ENCODE results near the gene FAM3C.

Gene FAM3C

DNA sequence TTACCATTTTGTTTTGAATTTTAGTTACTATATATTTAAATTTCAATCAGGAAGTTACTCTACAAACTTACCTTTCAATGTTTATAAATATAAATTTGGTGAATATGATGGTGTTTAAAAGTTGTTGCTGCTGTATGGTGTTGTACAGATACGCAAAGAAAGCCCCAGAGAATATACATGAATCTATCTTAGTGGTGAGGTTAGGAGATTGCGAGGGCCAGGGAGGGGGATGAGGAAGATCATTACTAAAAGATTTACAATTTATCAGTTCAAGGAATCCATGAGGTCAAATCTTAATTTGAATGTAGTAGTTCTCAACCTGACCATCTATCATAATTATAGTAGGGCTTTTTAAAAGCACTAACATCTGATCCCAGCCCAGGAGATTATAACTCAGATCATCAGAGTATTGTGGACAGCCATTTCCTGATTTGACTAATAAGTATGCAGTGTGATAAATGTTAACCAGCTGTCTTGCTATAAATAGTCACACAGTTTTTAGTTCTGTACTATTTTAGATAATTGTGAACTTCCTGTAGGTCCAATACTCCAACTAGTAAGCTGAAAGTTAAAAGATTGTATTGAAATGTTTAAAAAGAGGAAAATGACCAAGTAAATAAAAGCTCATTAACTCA is 23.6 kb downstream of the FAM3C start:
- Histone ChIP-seq H3K27me3 (ENCODE audit: control insufficient read depth, insufficient read depth, low read length) (no peaks in the 10 kb centered on the region), H3K4me3 (ENCODE audit: low read length) (no peak overlapping the region), H3K27ac (ENCODE audit: low read length) (no peak overlapping the region)

DNA sequence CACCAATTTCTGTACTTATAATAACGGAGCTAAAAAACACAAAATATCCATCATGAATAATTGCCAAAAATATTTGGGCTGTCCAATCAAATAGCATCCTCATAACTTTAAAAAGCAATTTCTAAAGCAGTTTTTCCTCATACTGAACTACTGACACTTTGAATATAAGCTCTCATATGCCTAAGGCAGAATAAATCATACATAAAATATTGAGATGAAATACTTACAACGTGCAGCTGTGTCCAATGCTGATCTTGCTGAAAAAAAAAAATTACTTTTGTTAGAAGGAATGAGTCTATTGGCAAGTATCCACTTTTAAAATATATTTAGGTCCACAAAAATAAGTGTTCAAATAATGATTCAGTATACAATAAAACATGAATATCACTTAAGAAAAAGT is 24.2 kb downstream of the FAM3C start:
- Histone ChIP-seq H3K9ac (ENCODE audit: low read length) (no peak overlapping the region), H3K4me1 (ENCODE audit: control insufficient read depth, low read depth, low read length) (peaks cover 3% of the 10 kb centered on the region), H3K27ac (ENCODE audit: low read length) (no peak overlapping the region), H3K9me3 (ENCODE audit: control insufficient read depth, low read depth, low read length) (no peaks in the 10 kb centered on the region), H3K4me3 (ENCODE audit: low read length) (no peak overlapping the region), H3K36me3 (ENCODE audit: control insufficient read depth, low read depth, low read length) (peaks cover 36% of the 10 kb centered on the region), H3K27me3 (ENCODE audit: control insufficient read depth, insufficient read depth, low read length) (no peaks in the 10 kb centered on the region)

More for the DNA sequence above, 23.6 kb downstream of the FAM3C start:
- Histone ChIP-seq H3K36me3 (ENCODE audit: control insufficient read depth, low read depth, low read length) (peaks cover 35% of the 10 kb centered on the region), H3K9ac (ENCODE audit: low read length) (no peak overlapping the region), H3K9me3 (ENCODE audit: control insufficient read depth, low read depth, low read length) (no peaks in the 10 kb centered on the region), H3K4me1 (ENCODE audit: control insufficient read depth, low read depth, low read length) (peaks cover 1% of the 10 kb centered on the region)

DNA sequence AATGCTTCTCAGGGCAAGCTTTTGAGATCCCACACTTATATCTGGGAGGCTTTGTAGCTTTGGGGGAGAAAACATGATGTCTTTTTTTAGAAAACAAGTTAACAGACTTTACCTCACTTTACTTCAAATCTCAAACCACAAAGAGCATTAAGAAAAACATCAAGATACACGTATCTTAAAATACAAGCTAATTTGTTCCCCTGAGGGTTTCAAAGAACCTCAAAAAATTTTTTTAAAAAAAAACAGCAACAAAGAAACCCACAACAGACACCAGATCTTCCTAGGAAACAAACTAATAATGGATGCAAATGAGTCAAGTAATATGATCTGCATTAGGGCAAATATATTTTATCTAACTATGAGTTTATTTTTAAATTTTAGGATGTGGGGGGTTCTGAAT is 24.7 kb downstream of the FAM3C start:
- Histone ChIP-seq H3K27ac (ENCODE audit: low read length) (no peak overlapping the region), H3K4me1 (ENCODE audit: control insufficient read depth, low read depth, low read length) (peaks cover 3% of the 10 kb centered on the region), H3K27me3 (ENCODE audit: control insufficient read depth, insufficient read depth, low read length) (no peaks in the 10 kb centered on the region), H3K4me3 (ENCODE audit: low read length) (no peak overlapping the region), H3K36me3 (ENCODE audit: control insufficient read depth, low read depth, low read length) (peaks cover 37% of the 10 kb centered on the region), H3K9ac (ENCODE audit: low read length) (no peak overlapping the region), H3K9me3 (ENCODE audit: control insufficient read depth, low read depth, low read length) (no peaks in the 10 kb centered on the region)

DNA sequence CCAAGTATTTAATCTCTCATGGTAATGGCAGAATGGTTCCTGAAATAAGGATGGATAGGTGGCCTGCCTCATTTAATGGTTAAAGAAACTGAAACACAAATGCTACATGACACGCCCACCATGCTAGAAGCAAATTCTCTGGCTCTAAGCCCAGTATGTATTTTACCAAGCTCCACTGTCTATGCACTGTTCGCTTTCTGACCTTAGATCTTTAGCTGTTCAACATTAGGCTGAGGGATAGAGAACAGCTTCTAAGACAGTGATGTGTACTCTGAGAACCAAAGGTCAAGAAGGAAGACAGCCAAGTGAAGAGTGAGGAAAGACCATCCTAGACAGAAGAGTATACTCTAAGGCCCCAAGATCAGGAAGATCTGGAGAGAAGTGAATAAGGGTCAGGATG is 26.6 kb downstream of the FAM3C start:
- no peak overlapping the region for H3K9ac ChIP-seq (ENCODE audit: low read length)
- no peak overlapping the region for H3K27ac ChIP-seq (ENCODE audit: low read length)
- peaks cover 29% of the 10 kb centered on the region for H3K36me3 ChIP-seq (ENCODE audit: control insufficient read depth, low read depth, low read length)
- no peaks in the 10 kb centered on the region for H3K9me3 ChIP-seq (ENCODE audit: control insufficient read depth, low read depth, low read length)
- peaks cover 9% of the 10 kb centered on the region for H3K4me1 ChIP-seq (ENCODE audit: control insufficient read depth, low read depth, low read length)
- H3K27me3 ChIP-seq (ENCODE audit: control insufficient read depth, insufficient read depth, low read length) = no peaks in the 10 kb centered on the region
- no peak overlapping the region for H3K4me3 ChIP-seq (ENCODE audit: low read length)

DNA sequence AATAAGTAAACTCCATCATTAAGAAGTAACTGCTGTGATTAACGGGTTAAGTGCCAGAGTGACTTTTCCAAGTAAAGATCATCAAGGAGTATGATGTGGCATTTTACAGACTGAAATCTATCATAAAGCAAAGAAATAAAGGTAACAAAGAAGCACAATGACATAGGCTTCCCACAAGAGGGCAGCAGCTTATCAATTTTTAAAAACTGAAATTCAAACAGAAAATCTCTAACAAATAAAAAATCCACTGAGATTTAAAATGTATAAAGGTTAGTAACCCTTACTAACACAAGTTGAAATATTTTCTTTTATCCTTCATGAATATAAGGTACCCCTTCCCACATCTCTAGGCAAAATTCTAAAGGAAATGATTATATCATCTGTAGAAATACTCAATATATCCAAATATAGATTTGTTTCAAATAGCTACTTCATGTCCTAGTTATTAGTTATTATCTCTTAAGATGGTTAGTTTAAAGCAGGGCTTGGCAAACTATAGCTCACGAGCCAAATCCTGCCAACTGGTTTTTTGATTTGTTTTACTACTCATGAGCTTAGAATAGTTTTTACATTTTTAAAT is 29.2 kb downstream of the FAM3C start:
- no peaks in the 10 kb centered on the region for H3K9me3 ChIP-seq (ENCODE audit: control insufficient read depth, low read depth, low read length)
- no peaks in the 10 kb centered on the region for H3K27me3 ChIP-seq (ENCODE audit: control insufficient read depth, insufficient read depth, low read length)
- no peak overlapping the region for H3K27ac ChIP-seq (ENCODE audit: low read length)
- H3K4me3 ChIP-seq (ENCODE audit: low read length) = no peak overlapping the region
- no peak overlapping the region for H3K9ac ChIP-seq (ENCODE audit: low read length)
- H3K4me1 ChIP-seq (ENCODE audit: control insufficient read depth, low read depth, low read length) = peaks cover 11% of the 10 kb centered on the region
- peaks cover 40% of the 10 kb centered on the region for H3K36me3 ChIP-seq (ENCODE audit: control insufficient read depth, low read depth, low read length)

DNA sequence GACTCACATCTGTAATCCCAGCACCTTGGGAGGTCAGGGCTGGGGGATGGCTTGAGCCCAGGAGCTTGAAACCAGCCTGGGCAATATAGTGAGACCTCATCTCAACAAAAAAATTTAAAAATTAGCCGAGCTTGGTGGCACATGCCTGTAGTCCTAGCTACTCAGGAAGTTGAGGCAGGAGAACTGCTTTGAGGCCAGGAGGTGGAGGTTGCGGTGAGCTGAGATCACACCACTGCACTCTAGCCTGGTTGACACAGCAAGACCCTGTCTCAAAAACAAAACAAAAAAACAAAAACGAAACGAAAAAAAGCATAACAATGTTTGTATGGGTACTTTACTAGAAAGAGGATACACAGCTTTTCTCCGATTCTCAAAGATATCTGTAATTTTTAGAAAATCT is 35.5 kb downstream of the FAM3C start:
- H3K27me3 ChIP-seq (ENCODE audit: control insufficient read depth, insufficient read depth, low read length) = no peaks in the 10 kb centered on the region
- H3K4me3 ChIP-seq (ENCODE audit: low read length) = no peak overlapping the region
- H3K27ac ChIP-seq (ENCODE audit: low read length) = no peak overlapping the region
- H3K4me1 ChIP-seq (ENCODE audit: control insufficient read depth, low read depth, low read length) = peaks cover 16% of the 10 kb centered on the region
- no peak overlapping the region for H3K9ac ChIP-seq (ENCODE audit: low read length)
- no peaks in the 10 kb centered on the region for H3K9me3 ChIP-seq (ENCODE audit: control insufficient read depth, low read depth, low read length)
- H3K36me3 ChIP-seq (ENCODE audit: control insufficient read depth, low read depth, low read length) = peaks cover 50% of the 10 kb centered on the region

DNA sequence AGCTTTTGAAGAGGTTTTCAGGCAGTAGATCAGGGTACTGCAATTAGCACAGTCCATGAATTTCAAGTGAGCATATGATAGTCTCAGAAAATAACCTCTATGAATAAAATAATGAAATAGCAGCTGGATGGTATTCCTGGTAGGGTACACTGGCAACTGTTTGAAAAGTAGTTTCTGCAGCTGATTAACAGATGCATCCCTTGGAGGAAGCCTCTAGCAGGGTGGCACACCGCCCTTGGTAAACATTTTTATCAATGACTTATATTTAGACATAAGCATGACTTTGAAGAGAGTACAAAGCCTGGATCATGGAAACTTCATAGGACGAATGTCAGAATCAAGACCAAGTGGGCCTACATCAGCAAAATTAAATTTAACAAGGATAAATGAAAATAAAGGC is 40.5 kb downstream of the FAM3C start:
- H3K27me3 ChIP-seq (ENCODE audit: control insufficient read depth, insufficient read depth, low read length) = no peaks in the 10 kb centered on the region
- no peak overlapping the region for H3K9ac ChIP-seq (ENCODE audit: low read length)
- no peak overlapping the region for H3K27ac ChIP-seq (ENCODE audit: low read length)
- no peak overlapping the region for H3K4me3 ChIP-seq (ENCODE audit: low read length)
- H3K4me1 ChIP-seq (ENCODE audit: control insufficient read depth, low read depth, low read length) = peaks cover 7% of the 10 kb centered on the region
- peaks cover 36% of the 10 kb centered on the region for H3K36me3 ChIP-seq (ENCODE audit: control insufficient read depth, low read depth, low read length)
- H3K9me3 ChIP-seq (ENCODE audit: control insufficient read depth, low read depth, low read length) = no peaks in the 10 kb centered on the region

DNA sequence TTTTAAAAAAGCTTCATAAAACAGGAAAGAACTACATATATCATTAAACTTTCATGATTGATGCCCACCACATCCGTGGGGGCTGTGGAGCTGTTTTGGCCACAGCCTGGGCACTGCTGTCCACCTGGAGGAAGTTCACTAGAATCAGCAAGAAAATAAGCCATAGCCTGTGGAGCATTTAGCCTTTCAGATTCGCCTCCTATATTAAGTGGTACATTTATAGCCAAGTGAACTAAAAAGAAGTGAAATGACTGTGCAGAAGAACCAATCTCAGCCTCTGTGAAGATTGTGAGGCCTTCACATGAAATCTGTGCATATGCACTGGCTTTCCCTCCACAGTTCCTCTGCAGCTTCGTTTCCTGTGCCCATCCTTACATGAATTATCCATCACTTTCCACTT is 43.8 kb downstream of the FAM3C start:
- Histone ChIP-seq H3K4me1 (ENCODE audit: control insufficient read depth, low read depth, low read length) (no peaks in the 10 kb centered on the region), H3K9ac (ENCODE audit: low read length) (no peak overlapping the region), H3K4me3 (ENCODE audit: low read length) (no peak overlapping the region), H3K36me3 (ENCODE audit: control insufficient read depth, low read depth, low read length) (peaks cover 27% of the 10 kb centered on the region), H3K27ac (ENCODE audit: low read length) (no peak overlapping the region), H3K9me3 (ENCODE audit: control insufficient read depth, low read depth, low read length) (no peaks in the 10 kb centered on the region), H3K27me3 (ENCODE audit: control insufficient read depth, insufficient read depth, low read length) (no peaks in the 10 kb centered on the region)

DNA sequence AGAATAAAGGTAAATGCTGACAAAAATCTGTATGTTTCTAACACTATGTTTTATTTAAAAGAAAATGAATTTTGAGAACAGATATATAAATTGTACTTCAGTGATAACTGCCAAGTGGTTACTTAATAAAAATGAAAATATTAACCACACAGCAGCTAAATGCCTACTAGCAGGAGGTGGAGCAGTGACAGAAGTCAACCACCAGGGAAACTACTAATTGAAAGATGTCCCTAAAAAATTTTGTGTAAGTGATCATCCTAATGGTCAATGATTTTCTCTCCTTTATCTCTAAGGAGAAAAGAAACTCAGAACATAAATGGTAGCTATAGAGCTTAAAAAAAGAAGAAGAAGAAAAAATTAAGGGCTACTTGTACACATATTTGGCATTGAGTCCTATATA is 44.4 kb downstream of the FAM3C start:
- Histone ChIP-seq H3K27ac (ENCODE audit: low read length) (no peak overlapping the region), H3K9me3 (ENCODE audit: control insufficient read depth, low read depth, low read length) (no peaks in the 10 kb centered on the region), H3K9ac (ENCODE audit: low read length) (no peak overlapping the region), H3K4me1 (ENCODE audit: control insufficient read depth, low read depth, low read length) (no peaks in the 10 kb centered on the region), H3K4me3 (ENCODE audit: low read length) (no peak overlapping the region), H3K27me3 (ENCODE audit: control insufficient read depth, insufficient read depth, low read length) (no peaks in the 10 kb centered on the region), H3K36me3 (ENCODE audit: control insufficient read depth, low read depth, low read length) (peaks cover 22% of the 10 kb centered on the region)

DNA sequence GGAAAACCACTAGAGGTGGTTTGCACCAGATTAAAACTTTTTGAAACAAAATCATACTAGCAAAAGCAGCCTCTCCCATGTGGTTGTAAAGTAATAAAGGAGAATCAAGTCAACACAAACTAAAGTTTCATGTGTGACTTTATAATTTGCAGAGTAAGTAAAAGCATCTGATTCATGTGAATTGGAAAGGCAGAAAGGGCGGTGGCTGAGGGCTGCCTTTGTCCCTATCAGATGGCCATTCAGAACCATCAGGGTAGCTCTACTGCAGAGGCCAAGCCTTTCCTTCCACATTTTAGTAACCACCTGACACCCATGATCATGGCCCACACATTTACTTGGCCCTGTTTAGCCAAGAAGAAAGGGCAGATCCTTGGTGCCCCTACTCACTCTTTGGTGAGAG is 51.6 kb downstream of the FAM3C start:
- no peak overlapping the region for H3K27ac ChIP-seq (ENCODE audit: low read length)
- no peaks in the 10 kb centered on the region for H3K4me1 ChIP-seq (ENCODE audit: control insufficient read depth, low read depth, low read length)
- H3K9ac ChIP-seq (ENCODE audit: low read length) = no peak overlapping the region
- H3K4me3 ChIP-seq (ENCODE audit: low read length) = no peak overlapping the region
- no peaks in the 10 kb centered on the region for H3K36me3 ChIP-seq (ENCODE audit: control insufficient read depth, low read depth, low read length)
- no peaks in the 10 kb centered on the region for H3K9me3 ChIP-seq (ENCODE audit: control insufficient read depth, low read depth, low read length)
- no peaks in the 10 kb centered on the region for H3K27me3 ChIP-seq (ENCODE audit: control insufficient read depth, insufficient read depth, low read length)

DNA sequence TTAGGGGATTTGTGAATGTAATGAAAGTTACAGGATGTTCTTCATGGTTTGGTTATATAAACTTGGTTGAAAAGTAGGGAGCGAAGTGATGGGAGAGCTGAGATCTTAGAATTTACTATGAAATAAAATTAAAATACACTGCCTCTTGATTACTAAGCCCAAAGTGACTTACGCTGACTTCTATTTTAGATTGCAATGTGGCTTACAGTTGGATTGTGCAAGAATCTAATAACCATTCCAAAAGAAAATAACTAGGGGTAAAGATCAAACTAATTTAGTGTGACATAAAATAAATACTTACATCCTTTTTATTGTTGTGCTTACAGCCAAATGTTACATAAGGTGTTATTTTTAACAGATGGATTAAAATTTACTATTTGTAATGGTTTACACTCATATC is 52.0 kb downstream of the FAM3C start:
- Histone ChIP-seq H3K4me1 (ENCODE audit: control insufficient read depth, low read depth, low read length) (no peaks in the 10 kb centered on the region), H3K9ac (ENCODE audit: low read length) (no peak overlapping the region), H3K4me3 (ENCODE audit: low read length) (no peak overlapping the region), H3K27ac (ENCODE audit: low read length) (no peak overlapping the region), H3K9me3 (ENCODE audit: control insufficient read depth, low read depth, low read length) (no peaks in the 10 kb centered on the region), H3K36me3 (ENCODE audit: control insufficient read depth, low read depth, low read length) (no peaks in the 10 kb centered on the region), H3K27me3 (ENCODE audit: control insufficient read depth, insufficient read depth, low read length) (no peaks in the 10 kb centered on the region)

DNA sequence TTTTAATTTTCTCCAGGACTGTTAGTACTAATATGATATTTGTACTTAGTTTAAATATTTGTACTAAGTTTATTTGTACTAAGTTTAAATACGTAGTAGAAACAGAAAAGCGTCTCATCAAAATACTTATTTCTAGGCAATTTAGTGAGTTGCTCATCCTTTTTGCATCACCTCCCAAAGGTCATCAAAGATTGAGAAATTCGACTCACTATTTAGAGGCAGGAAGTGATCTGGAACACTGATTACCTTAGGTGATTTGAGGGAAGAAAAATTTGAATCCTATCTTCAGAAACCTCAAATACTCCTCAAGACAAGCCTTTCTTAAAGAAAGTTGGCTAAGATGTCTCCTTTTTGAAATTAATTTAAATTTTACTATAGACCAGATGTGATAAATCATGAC is 52.8 kb downstream of the FAM3C start:
- H3K27ac ChIP-seq (ENCODE audit: low read length) = no peak overlapping the region
- H3K4me1 ChIP-seq (ENCODE audit: control insufficient read depth, low read depth, low read length) = no peaks in the 10 kb centered on the region
- H3K4me3 ChIP-seq (ENCODE audit: low read length) = no peak overlapping the region
- no peaks in the 10 kb centered on the region for H3K9me3 ChIP-seq (ENCODE audit: control insufficient read depth, low read depth, low read length)
- H3K27me3 ChIP-seq (ENCODE audit: control insufficient read depth, insufficient read depth, low read length) = no peaks in the 10 kb centered on the region
- no peaks in the 10 kb centered on the region for H3K36me3 ChIP-seq (ENCODE audit: control insufficient read depth, low read depth, low read length)
- no peak overlapping the region for H3K9ac ChIP-seq (ENCODE audit: low read length)
